ENCODE data around the gene DIMT1. TPM values are rescaled to one million over a fixed set of nuclear protein-coding genes. Genes with fewer than 3 reads are reported as not detected.

DIMT1 gene
- total RNA-seq, 1 experiment from 2014 or later = 20.8 TPM

DNA sequence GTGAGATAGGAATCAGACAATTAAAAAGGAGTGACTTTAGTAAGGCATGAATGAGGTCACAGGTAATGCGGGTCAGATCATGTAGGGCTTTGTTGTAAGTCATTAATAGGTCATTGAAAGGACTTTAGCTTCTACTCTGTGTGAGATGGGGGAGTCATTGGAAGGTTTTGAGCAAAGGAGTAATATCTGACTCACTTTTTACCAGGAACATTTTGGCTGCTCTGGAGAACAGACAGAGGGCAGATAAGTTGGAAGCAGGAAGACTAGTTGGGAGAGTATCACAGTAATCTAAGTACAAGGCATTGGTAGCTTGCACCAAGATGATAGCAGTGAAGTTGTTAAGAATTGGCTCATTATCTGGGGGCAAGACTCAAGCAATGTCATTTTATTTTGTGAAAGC is 60.3 kb downstream of the DIMT1 start:
- no peak for DNase-seq
- no TSS peak for BruUV-seq (replicated peaks)
- intact Hi-C loops (cut with micrococcal nuclease; ENCODE audit: unreplicated experiment) = no loop called here
- no peak overlapping the region for H3K4me3 ChIP-seq
- ChIA-PET CTCF (no interaction called here), POLR2A (ENCODE audit: unreplicated experiment) (no interaction called here)
- H3K4me2 ChIP-seq = no peak overlapping the region
- H3K27me3 ChIP-seq (ENCODE audit: insufficient read depth, low read depth) = no peaks in the 10 kb centered on the region
- H2AFZ ChIP-seq = no peak overlapping the region
- peaks cover 17% of the 10 kb centered on the region for H4K20me1 ChIP-seq (ENCODE audit: insufficient read depth)
- peaks cover 52% of the 10 kb centered on the region for H3K79me2 ChIP-seq (ENCODE audit: low read depth)
- H3K9me2 ChIP-seq (ENCODE audit: insufficient read depth) = no peaks in the 10 kb centered on the region
- H3K36me3 ChIP-seq (ENCODE audit: low read depth) = peaks cover 5% of the 10 kb centered on the region; the same call in 1 of the 2 replicates
- no peaks in the 10 kb centered on the region for H3K4me1 ChIP-seq (replicated peaks; ENCODE audit: insufficient read depth)
- no peaks in the 10 kb centered on the region for H3K9me3 ChIP-seq (ENCODE audit: insufficient read depth, low read depth)
- H3K27ac ChIP-seq = no peak overlapping the region
- no peaks in the 10 kb centered on the region; the same call in 1 of the 2 replicates for H3F3A ChIP-seq (ENCODE audit: insufficient read depth, low read depth)
- TF ChIP-seq EZH2 (IDR thresholded peaks at IDR 0.05; ENCODE audit: low read depth) (no peak), CTCF (conservative IDR thresholded peaks at IDR 0.05) (no peak)

DNA sequence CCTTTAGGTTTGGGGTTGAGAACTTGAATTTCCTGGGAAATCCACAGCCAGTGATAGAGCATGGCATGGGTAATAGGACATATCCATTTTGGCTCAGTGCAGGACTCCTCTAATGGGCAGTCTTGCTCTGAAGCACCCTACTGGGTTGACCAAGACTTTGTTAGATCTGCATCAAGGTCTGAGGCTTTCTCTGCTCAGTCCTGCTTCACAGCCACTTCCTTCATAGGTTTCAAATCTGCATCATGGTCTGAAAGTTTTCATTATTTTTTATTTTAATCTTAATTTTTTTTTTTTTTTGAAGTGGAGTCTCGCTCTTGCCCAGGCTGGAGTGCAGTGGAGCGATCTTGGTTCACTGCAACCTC is 61.2 kb downstream of the DIMT1 start:
- Histone ChIP-seq H3K79me2 (ENCODE audit: low read depth) (peaks cover 52% of the 10 kb centered on the region), H3K9me3 (ENCODE audit: insufficient read depth, low read depth) (no peaks in the 10 kb centered on the region), H2AFZ (no peak overlapping the region), H3K27ac (no peak overlapping the region), H3K4me1 (replicated peaks; ENCODE audit: insufficient read depth) (no peaks in the 10 kb centered on the region), H4K20me1 (ENCODE audit: insufficient read depth) (peaks cover 17% of the 10 kb centered on the region), H3K4me3 (no peak overlapping the region), H3F3A (ENCODE audit: insufficient read depth, low read depth) (no peaks in the 10 kb centered on the region; the same call in 1 of the 2 replicates), H3K36me3 (ENCODE audit: low read depth) (peaks cover 5% of the 10 kb centered on the region; the same call in 1 of the 2 replicates), H3K9me2 (ENCODE audit: insufficient read depth) (no peaks in the 10 kb centered on the region; the same call in 1 of the 2 replicates), H3K4me2 (no peak overlapping the region), H3K27me3 (ENCODE audit: insufficient read depth, low read depth) (no peaks in the 10 kb centered on the region)
- ChIA-PET CTCF (no interaction called here), POLR2A (ENCODE audit: unreplicated experiment) (no interaction called here)
- intact Hi-C loops (cut with micrococcal nuclease; ENCODE audit: unreplicated experiment) = no loop called here
- no peak for TF ChIP-seq CTCF (conservative IDR thresholded peaks at IDR 0.05)
- BruUV-seq (replicated peaks) = no TSS peak
- no peak for DNase-seq

DNA sequence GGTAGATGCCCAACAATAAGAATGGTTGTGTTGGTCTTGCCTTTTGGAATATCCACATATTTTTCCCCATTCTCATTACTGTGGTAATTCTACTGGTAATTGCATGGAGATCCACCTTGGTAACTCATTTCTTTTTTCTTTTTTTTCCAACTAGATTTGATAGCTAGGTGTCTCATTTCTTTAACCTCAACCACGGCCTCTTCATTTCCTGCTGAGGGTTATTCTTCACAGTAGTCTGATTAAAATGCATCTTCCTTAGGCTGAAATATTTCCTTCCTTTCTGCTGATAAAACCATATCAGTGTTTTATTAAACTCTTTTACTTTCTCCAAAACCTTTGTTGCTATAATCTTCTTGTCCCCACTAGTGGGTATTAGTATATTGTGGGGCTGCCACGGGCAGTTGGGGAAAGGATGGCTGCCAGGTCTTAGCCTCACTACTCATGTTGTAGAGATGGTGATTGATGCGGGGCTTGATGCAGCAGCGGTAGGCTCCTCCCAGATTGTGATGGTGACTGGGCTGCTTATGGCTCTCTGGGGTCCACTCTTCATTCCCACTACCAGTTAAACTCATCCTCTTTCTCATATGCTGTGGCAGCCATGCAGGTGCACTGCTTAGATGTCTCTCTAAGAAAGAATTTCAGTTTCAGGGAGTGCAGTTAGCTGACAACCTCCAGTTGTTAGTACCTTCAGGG is 61.8 kb downstream of the DIMT1 start:
- no peak overlapping the region for H3K4me3 ChIP-seq
- peaks cover 52% of the 10 kb centered on the region for H3K79me2 ChIP-seq (ENCODE audit: low read depth)
- BruUV-seq (replicated peaks) = no TSS peak
- no peak overlapping the region for H3K27ac ChIP-seq
- H3F3A ChIP-seq (ENCODE audit: insufficient read depth, low read depth) = no peaks in the 10 kb centered on the region; the same call in 1 of the 2 replicates
- no peaks in the 10 kb centered on the region; the same call in 1 of the 2 replicates for H3K9me2 ChIP-seq (ENCODE audit: insufficient read depth)
- ChIA-PET CTCF (no interaction called here), POLR2A (ENCODE audit: unreplicated experiment) (no interaction called here)
- no peaks in the 10 kb centered on the region for H3K4me1 ChIP-seq (replicated peaks; ENCODE audit: insufficient read depth)
- no peak overlapping the region for H3K4me2 ChIP-seq
- DNase-seq = no peak
- H3K9me3 ChIP-seq (ENCODE audit: insufficient read depth, low read depth) = no peaks in the 10 kb centered on the region
- peaks cover 3% of the 10 kb centered on the region; the same call in 1 of the 2 replicates for H3K36me3 ChIP-seq (ENCODE audit: low read depth)
- TF ChIP-seq EZH2 (IDR thresholded peaks at IDR 0.05; ENCODE audit: low read depth) = no peak
- TF ChIP-seq CTCF (conservative IDR thresholded peaks at IDR 0.05) = no peak
- H4K20me1 ChIP-seq (ENCODE audit: insufficient read depth) = peaks cover 17% of the 10 kb centered on the region
- intact Hi-C loops (cut with micrococcal nuclease; ENCODE audit: unreplicated experiment) = no loop called here
- no peak overlapping the region for H2AFZ ChIP-seq
- no peaks in the 10 kb centered on the region for H3K27me3 ChIP-seq (ENCODE audit: insufficient read depth, low read depth)
